ENCODE data around the gene SRGAP1. TPM values are rescaled to one million over a fixed set of nuclear protein-coding genes. Genes with fewer than 3 reads are reported as not detected.

Gene SRGAP1
- total RNA-seq, 6 experiments from 2014 or later: 1.3 to 5.0 (median 3.0) TPM

DNA sequence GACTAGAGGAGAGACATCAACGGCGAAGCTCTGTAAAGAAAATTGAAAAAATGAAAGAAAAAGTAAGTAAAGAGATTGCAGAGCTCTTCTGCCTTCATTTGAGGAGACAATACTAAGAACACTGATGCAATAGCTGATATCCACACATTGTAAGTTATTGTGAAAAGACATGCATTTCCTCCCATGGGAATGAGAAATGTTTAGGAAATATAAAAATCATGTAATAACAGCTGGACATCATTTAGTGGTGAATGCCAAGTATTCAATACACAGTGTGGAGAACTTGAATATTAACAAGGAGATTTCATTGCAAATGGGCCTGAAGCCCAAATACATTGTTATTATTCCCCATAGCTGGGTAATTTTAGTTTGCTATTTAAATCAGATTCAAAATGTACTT is 198.4 kb downstream of the SRGAP1 start:
- H3K9me3 ChIP-seq: no peaks in the 10 kb centered on the region
- no peaks in the 10 kb centered on the region for H3K27me3 ChIP-seq
- WGBS (ENCODE audit: insufficient coverage, low coverage, low lambda C conversion rate, missing lambda C conversion rate): 92% methylated on average over 2 of the region's 2 CpGs
- peaks cover 0 to 3% (median 0%) of the 10 kb centered on the region in 4 donors for H3K4me1 ChIP-seq
- no peak for DNase-seq
- H3K36me3 ChIP-seq: no peaks in the 10 kb centered on the region
- no peak for TF ChIP-seq POLR2A (IDR thresholded peaks at IDR 0.05)
- TF ChIP-seq, protein P1, sequence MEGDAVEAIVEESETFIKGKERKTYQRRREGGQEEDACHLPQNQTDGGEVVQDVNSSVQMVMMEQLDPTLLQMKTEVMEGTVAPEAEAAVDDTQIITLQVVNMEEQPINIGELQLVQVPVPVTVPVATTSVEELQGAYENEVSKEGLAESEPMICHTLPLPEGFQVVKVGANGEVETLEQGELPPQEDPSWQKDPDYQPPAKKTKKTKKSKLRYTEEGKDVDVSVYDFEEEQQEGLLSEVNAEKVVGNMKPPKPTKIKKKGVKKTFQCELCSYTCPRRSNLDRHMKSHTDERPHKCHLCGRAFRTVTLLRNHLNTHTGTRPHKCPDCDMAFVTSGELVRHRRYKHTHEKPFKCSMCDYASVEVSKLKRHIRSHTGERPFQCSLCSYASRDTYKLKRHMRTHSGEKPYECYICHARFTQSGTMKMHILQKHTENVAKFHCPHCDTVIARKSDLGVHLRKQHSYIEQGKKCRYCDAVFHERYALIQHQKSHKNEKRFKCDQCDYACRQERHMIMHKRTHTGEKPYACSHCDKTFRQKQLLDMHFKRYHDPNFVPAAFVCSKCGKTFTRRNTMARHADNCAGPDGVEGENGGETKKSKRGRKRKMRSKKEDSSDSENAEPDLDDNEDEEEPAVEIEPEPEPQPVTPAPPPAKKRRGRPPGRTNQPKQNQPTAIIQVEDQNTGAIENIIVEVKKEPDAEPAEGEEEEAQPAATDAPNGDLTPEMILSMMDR (IDR thresholded peaks at IDR 0.05): no peak
- no peak for ATAC-seq
- H3K4me3 ChIP-seq: no peak overlapping the region
- intact Hi-C loops (cut with DNase I): no loop called here
- no peak overlapping the region for H3K27ac ChIP-seq

DNA sequence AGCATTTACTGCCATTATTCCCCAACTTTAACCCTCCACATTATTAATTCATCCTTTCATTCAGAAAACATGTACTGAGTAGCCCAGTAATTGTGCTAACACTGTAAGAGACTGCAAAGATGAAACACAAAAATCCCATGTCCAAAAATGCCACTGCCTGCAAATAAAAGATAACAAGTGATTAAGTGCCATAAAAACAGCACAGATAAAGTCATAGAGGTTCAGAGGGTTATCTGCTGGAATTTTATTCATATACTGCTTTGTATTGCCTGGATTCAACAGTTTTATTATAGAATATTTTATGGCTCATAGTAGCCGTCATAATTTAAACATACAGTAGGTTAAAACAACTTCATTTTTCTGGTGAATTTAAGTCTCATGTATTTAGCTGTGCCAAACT is 199.7 kb downstream of the SRGAP1 start:
- ATAC-seq (no peak), DNase-seq (no peak)
- no peaks in the 10 kb centered on the region for H3K27me3 ChIP-seq

DNA sequence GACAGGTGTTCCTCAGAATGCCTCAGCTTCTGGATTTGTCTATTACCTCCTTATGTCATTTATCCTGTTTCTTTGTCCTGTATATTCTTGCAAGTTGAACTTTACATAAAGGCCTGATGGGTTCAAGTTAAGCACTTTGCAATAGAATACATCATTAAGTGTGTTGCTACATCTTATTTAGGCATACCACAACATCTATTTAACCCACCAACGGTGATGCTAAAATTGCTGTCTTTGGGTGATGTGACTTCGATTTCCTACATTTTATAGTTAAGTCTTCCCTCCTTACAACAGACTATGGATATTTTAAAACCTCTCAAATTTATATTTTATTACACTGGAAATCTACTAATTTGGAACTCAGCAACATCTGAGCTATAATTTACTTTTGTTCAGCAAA is 206.6 kb downstream of the SRGAP1 start:
- no peak for TF ChIP-seq POLR2A (IDR thresholded peaks at IDR 0.05)
- TF ChIP-seq, protein P1 (IDR thresholded peaks at IDR 0.05): no peak
- Histone ChIP-seq H3K27me3 (no peaks in the 10 kb centered on the region), H3K4me1 (no peaks in the 10 kb centered on the region), H3K36me3 (no peaks in the 10 kb centered on the region), H3K9me3 (no peaks in the 10 kb centered on the region), H3K27ac (no peak overlapping the region), H3K4me3 (no peak overlapping the region)
- WGBS (ENCODE audit: insufficient coverage, low coverage, low lambda C conversion rate, missing lambda C conversion rate): 36% methylated on average over 2 of the region's 2 CpGs
- no peak for DNase-seq
- ATAC-seq: no peak
- intact Hi-C loops (cut with DNase I): no loop called here

More for the DNA sequence above, 199.7 kb downstream of the SRGAP1 start:
- Histone ChIP-seq H3K36me3 (no peaks in the 10 kb centered on the region), H3K4me3 (no peak overlapping the region), H3K27ac (no peak overlapping the region), H3K9me3 (no peaks in the 10 kb centered on the region), H3K4me1 (peaks cover 0 to 3% (median 0%) of the 10 kb centered on the region in 4 donors)
- intact Hi-C loops (cut with DNase I): no loop called here
- no peak for TF ChIP-seq POLR2A (IDR thresholded peaks at IDR 0.05)
- TF ChIP-seq, protein P1 (IDR thresholded peaks at IDR 0.05): no peak
- WGBS (ENCODE audit: insufficient coverage, low coverage, low lambda C conversion rate, missing lambda C conversion rate): 67% methylated on average over 1 of the region's 1 CpG

DNA sequence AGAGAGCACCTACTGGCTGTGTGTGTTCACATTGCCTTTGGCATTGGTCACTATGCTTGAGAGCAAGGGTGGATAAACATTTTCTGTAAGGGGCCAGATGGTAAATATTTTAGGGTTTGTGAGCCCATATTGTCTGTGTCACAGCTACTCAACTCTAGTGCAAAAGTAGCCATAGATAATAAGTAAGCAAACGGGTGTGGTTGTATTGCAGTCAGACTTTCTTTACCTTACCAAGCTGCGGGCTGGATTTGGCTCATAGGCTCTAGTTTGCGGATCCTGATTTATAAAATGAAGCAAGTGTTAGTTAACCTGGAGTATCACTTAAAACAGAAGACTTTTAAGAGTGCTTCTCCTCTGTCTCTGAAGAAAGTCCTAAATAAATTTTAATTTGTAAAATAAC is 208.6 kb downstream of the SRGAP1 start:
- WGBS (ENCODE audit: insufficient coverage, low coverage, low lambda C conversion rate, missing lambda C conversion rate): 94% methylated on average over 3 of the region's 3 CpGs
- ATAC-seq: no peak

More for the DNA sequence above, 208.6 kb downstream of the SRGAP1 start:
- H3K27ac ChIP-seq: no peak overlapping the region
- H3K27me3 ChIP-seq: no peaks in the 10 kb centered on the region
- TF ChIP-seq, protein P1 (IDR thresholded peaks at IDR 0.05): no peak
- TF ChIP-seq POLR2A (IDR thresholded peaks at IDR 0.05): no peak
- H3K4me3 ChIP-seq: no peak overlapping the region
- H3K9me3 ChIP-seq: no peaks in the 10 kb centered on the region
- no peaks in the 10 kb centered on the region for H3K36me3 ChIP-seq
- no peaks in the 10 kb centered on the region for H3K4me1 ChIP-seq
- intact Hi-C loops (cut with DNase I): no loop called here
- DNase-seq: no peak

Measured in right lobe of liver (tissue), 6 donors.